Neural crest cell (in vitro differentiated cells): Measurements from ENCODE around the gene HTR3C. TPM values are rescaled to one million over a fixed set of nuclear protein-coding genes. Genes with fewer than 3 reads are reported as not detected.

ENCODE experiments used
- DNase-seq: peaks from one replicate; pipeline ENCODE4 v3.0.0; 2021; ENCODE audit warnings: low read depth, mixed read lengths, low spot score
- H3K27ac Mint-ChIP-seq: one replicate; pipeline ENCODE4 v1.8.0; 2021; ENCODE audit warnings: mild to moderate bottlenecking, mixed read lengths; ENCODE audit not compliant: unreplicated experiment
- H3K27me3 Mint-ChIP-seq: 2 replicates; pipeline ENCODE4 v1.8.0; 2021; ENCODE audit warnings: low read depth, mild to moderate bottlenecking, mixed read lengths
- H3K36me3 Mint-ChIP-seq: 2 replicates; pipeline ENCODE4 v1.8.0; 2021; ENCODE audit warnings: low read depth, mild to moderate bottlenecking, mixed read lengths
- H3K4me1 Mint-ChIP-seq: 2 replicates; pipeline ENCODE4 v1.8.0; 2021; ENCODE audit warnings: mixed read lengths
- H3K4me3 Mint-ChIP-seq: one replicate; pipeline ENCODE4 v1.8.0; 2021; ENCODE audit warnings: mild to moderate bottlenecking, mixed read lengths
- H3K9me3 Mint-ChIP-seq: 2 replicates; pipeline ENCODE4 v1.8.0; 2021; ENCODE audit warnings: mixed read lengths
- CTCF ChIP-seq: fragments of 200-600 bp; sonication (generic); conservative IDR thresholded peaks from 2 replicates; pipeline ENCODE4 v1.5.0; 2021; ENCODE audit warnings: antibody characterized with exemption, mild to moderate bottlenecking
- total RNA-seq: library from RNA; stranded (reverse); gene quantifications from 2 replicates; pipeline ENCODE4 v1.2.1, GENCODE V29; 2021

HTR3C gene
- total RNA-seq, 1 donor from 2014 or later: not detected

- Mint-ChIP-seq H3K27ac (no peak overlapping the region), H3K9me3 (peaks cover 6% of the 10 kb centered on the region), H3K27me3 (no peaks in the 10 kb centered on the region), H3K4me1 (no peaks in the 10 kb centered on the region), H3K36me3 (no peaks in the 10 kb centered on the region), H3K4me3 (no peak overlapping the region)
- DNase-seq: no peak
- no peak for TF ChIP-seq CTCF
These were observed 29.2 kb downstream of the HTR3C start for GRCh38 chr3:184082034-184082433.

GRCh38 chr3:184082465-184082864 is 29.6 kb downstream of the HTR3C start:
- H3K9me3 Mint-ChIP-seq: peaks cover 6% of the 10 kb centered on the region
- no peak for DNase-seq
- no peak for TF ChIP-seq CTCF
- no peak overlapping the region for H3K27ac Mint-ChIP-seq
- H3K4me3 Mint-ChIP-seq: no peak overlapping the region
- H3K36me3 Mint-ChIP-seq: no peaks in the 10 kb centered on the region
- no peaks in the 10 kb centered on the region for H3K4me1 Mint-ChIP-seq
- no peaks in the 10 kb centered on the region for H3K27me3 Mint-ChIP-seq

GRCh38 chr3:184085389-184085852 is 32.6 kb downstream of the HTR3C start:
- Mint-ChIP-seq H3K27ac (no peak overlapping the region), H3K4me1 (no peaks in the 10 kb centered on the region), H3K27me3 (no peaks in the 10 kb centered on the region), H3K9me3 (peaks cover 6% of the 10 kb centered on the region), H3K36me3 (no peaks in the 10 kb centered on the region), H3K4me3 (no peak overlapping the region)
- no peak for DNase-seq
- no peak for TF ChIP-seq CTCF

GRCh38 chr3:184092199-184092598 is 39.4 kb downstream of the HTR3C start:
- Mint-ChIP-seq H3K27me3 (peaks cover 10% of the 10 kb centered on the region), H3K4me3 (no peak overlapping the region), H3K36me3 (no peaks in the 10 kb centered on the region), H3K4me1 (no peaks in the 10 kb centered on the region), H3K27ac (no peak overlapping the region), H3K9me3 (peaks cover 13% of the 10 kb centered on the region)
- no peak for TF ChIP-seq CTCF
- no peak for DNase-seq

GRCh38 chr3:184096811-184097383 is 44.0 kb downstream of the HTR3C start, which contains the start of gene HTR3E:
Gene HTR3E, plus strand, starts transcription at chr3:184097064. Its CDS starts 466 bp downstream, at chr3:184097530.
- H3K36me3 Mint-ChIP-seq: no peaks in the 10 kb centered on the region
- H3K4me3 Mint-ChIP-seq: no peak within 1 kb of the TSS
- no peak within 1 kb of the TSS for H3K27ac Mint-ChIP-seq
- peaks cover 21% of the 10 kb centered on the region for H3K27me3 Mint-ChIP-seq
- no peak for DNase-seq
- TF ChIP-seq CTCF: no peak
- peaks cover 9% of the 10 kb centered on the region for H3K9me3 Mint-ChIP-seq
- no peaks in the 10 kb centered on the region for H3K4me1 Mint-ChIP-seq
